ENCODE data around the gene TPPP3. TPM values are rescaled to one million over a fixed set of nuclear protein-coding genes. Genes with fewer than 3 reads are reported as not detected.

The TPPP3 gene
- total and polyA plus RNA-seq, 2 donors (not counting 3 experiments of a cell fraction or from before 2014, with no cell fraction given): 0.33 to 1.3 TPM

DNA sequence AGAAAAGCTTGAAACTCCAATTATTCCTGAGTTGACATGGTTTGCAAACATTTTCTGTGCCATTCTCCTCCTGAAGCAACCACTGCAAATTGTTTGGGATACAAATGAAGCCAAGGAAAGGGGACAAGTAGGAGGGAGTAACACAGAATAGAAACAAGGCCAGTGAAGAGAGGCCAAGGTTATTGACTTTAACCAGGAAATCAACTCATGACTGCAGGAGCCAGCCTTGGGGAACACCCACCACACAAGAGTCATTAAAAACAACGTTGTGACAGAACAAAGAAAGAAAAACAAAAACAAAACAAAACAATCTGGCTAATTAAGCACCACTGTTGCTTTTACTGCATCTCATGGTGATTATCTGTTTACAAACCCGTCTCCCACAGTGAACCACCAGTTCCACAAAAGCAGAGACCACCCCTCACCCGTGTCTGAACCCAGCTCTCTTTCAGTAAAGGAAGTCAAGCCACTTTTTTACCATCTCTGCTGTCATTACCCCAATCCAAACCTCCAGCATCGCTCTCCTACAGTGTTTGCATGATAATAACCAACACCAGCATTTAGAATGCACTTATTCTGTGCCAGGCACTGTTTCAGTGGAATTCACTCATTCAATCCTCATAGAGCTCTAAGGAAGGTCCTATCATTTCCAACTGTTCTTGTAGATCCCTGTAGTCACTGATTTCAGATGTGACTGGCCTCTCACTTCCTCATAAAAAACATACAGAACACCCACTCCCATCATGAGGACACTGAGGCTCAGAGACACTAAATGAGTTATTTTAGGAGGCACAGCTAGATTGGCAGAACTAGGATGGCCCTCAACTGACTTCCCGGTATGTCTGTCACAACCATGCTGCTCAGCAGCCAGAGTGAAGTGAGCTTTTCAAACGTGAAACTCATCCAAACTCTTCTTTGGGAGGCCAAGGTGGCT, 20.9 kb upstream of the TPPP3 start:
- Histone ChIP-seq H3K9me1 (replicated peaks; ENCODE audit: control insufficient read depth, extremely low read depth, insufficient read depth, low read length) (no peaks in the 10 kb centered on the region), H3K27ac (ENCODE audit: insufficient read depth, low read depth, low read length) (no peak overlapping the region), H3K9me3 (replicated peaks; ENCODE audit: control insufficient read depth, insufficient read depth, low read length) (no peaks in the 10 kb centered on the region), H3K36me3 (ENCODE audit: control insufficient read depth in 2 of 2, extremely low read depth in 1 of 2, insufficient read depth in 2 of 2, low read length in 2 of 2) (no peaks in the 10 kb centered on the region), H3K4me2 (ENCODE audit: insufficient read depth, low read length) (no peak overlapping the region), H2AFZ (ENCODE audit: low read depth, low read length) (no peak overlapping the region), H3K4me3 (replicated peaks in 1 of 3; ENCODE audit: insufficient read depth in 1 of 3, low read depth in 1 of 3, low read length in 3 of 3) (no peak overlapping the region), H3K4me1 (ENCODE audit: control insufficient read depth, extremely low read depth, insufficient read depth, low read length) (peaks cover 13% of the 10 kb centered on the region), H3K27me3 (ENCODE audit: control insufficient read depth in 2 of 2, insufficient read depth in 2 of 2, low read length in 2 of 2) (no peaks in the 10 kb centered on the region), H3K9ac (replicated peaks; ENCODE audit: extremely low read depth, insufficient read depth, low read length) (no peak overlapping the region), H4K20me1 (replicated peaks; ENCODE audit: control insufficient read depth, extremely low read depth, insufficient read depth, low read length) (no peaks in the 10 kb centered on the region), H3K79me2 (ENCODE audit: control insufficient read depth, insufficient read depth, low read length) (peaks cover 2% of the 10 kb centered on the region)
- dilution Hi-C loops (cut with MboI; ENCODE audit: extremely low pct_ligation_motif_present, low sequenced_read_pairs) (no loop called here), intact Hi-C loops (cut with micrococcal nuclease) (no loop called here)
- ChIA-PET CTCF (interaction anchor here (0.9 to 5.6 kb wide), 5 partner anchors 14 to 154 kb away, joined by 3 to 35 read pairs (median 5); partner anchors contain the start of gene LRRC36), POLR2A (interaction anchor here (1.0 kb wide), 1 partner anchor 167 kb away, joined by 3 read pairs; the partner anchor contains the start of gene FHOD1)
- no peak for TF ChIP-seq FOS (IDR thresholded peaks at IDR 0.05; ENCODE audit: borderline replicate concordance, insufficient read depth, low read length)
- no peak for TF ChIP-seq EZH2 (IDR thresholded peaks at IDR 0.05; ENCODE audit: borderline replicate concordance, low read depth, low read length, severe bottlenecking)
- no peak for TF ChIP-seq JUN (IDR thresholded peaks at IDR 0.05; ENCODE audit: borderline replicate concordance, insufficient read depth, insufficient read length, low read depth)
- no peak for TF ChIP-seq POLR2A (IDR thresholded peaks at IDR 0.05; ENCODE audit: low read depth, low read length)
- TF ChIP-seq, protein P1, sequence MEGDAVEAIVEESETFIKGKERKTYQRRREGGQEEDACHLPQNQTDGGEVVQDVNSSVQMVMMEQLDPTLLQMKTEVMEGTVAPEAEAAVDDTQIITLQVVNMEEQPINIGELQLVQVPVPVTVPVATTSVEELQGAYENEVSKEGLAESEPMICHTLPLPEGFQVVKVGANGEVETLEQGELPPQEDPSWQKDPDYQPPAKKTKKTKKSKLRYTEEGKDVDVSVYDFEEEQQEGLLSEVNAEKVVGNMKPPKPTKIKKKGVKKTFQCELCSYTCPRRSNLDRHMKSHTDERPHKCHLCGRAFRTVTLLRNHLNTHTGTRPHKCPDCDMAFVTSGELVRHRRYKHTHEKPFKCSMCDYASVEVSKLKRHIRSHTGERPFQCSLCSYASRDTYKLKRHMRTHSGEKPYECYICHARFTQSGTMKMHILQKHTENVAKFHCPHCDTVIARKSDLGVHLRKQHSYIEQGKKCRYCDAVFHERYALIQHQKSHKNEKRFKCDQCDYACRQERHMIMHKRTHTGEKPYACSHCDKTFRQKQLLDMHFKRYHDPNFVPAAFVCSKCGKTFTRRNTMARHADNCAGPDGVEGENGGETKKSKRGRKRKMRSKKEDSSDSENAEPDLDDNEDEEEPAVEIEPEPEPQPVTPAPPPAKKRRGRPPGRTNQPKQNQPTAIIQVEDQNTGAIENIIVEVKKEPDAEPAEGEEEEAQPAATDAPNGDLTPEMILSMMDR (IDR thresholded peaks at IDR 0.05; ENCODE audit: extremely low read depth in 1 of 2, insufficient read depth in 1 of 2, low read depth in 1 of 2, low read length in 2 of 2): no peak
- BruUV-seq (replicated peaks): no TSS peak
- peak; percentile 77 for FAIRE-seq
- DNase-seq (ENCODE audit: low read depth, low spot score): no peak

Data from endothelial cell of umbilical vein (primary cell).